ENCODE data around the gene ITGAX.
A peak's percentile ranks its signal among the peaks of the same experiment; 100 is the strongest.

ITGAX gene

DNA sequence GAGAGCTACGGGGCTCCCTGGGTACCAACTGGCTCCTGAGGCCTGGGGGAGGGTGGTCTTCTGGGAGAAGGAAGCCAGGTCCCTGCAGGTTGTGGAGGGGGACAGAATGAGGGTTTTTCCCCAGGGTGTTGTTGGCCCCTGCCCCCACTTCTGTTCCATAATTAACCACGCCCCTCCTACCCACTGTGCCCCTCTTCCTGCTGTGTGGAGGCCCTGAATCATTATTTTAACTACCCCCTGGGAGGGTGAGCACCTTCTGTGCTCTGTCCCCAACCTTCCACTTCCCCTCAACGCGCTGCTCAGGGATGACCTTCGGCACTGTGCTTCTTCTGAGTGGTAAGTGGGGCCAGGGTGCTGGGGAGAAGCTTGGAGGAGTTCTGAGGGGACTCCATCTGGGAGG lies 38.1 kb downstream of the ITGAX start, which contains the start of gene ITGAD:
TSS of gene ITGAD (plus strand) at position 280 of the 400 bp plus-strand sequence. CDS start at position 306, 26 bp downstream.
- H3K4me2 ChIP-seq (ENCODE audit: low read depth, low read length, poor library complexity, severe bottlenecking) = peak within 1 kb of the TSS; percentile 92
- H4K20me1 ChIP-seq (ENCODE audit: insufficient read depth, low read length, poor library complexity, severe bottlenecking) = no peaks in the 10 kb centered on the region
- no peaks in the 10 kb centered on the region for H3K36me3 ChIP-seq (ENCODE audit: insufficient read depth, low read length)
- peaks cover 56% of the 10 kb centered on the region for H3K4me1 ChIP-seq (ENCODE audit: insufficient read depth, low read length, poor library complexity, severe bottlenecking)
- H3K79me2 ChIP-seq (ENCODE audit: insufficient read depth, low read length) = peaks cover 53% of the 10 kb centered on the region
- peak within 1 kb of the TSS; percentile 90 for H3K9ac ChIP-seq (ENCODE audit: low read depth, low read length, poor library complexity, severe bottlenecking)
- TF ChIP-seq EZH2phosphoT487 (IDR thresholded peaks at IDR 0.05; ENCODE audit: borderline replicate concordance) = no peak
- TF ChIP-seq, protein P1, sequence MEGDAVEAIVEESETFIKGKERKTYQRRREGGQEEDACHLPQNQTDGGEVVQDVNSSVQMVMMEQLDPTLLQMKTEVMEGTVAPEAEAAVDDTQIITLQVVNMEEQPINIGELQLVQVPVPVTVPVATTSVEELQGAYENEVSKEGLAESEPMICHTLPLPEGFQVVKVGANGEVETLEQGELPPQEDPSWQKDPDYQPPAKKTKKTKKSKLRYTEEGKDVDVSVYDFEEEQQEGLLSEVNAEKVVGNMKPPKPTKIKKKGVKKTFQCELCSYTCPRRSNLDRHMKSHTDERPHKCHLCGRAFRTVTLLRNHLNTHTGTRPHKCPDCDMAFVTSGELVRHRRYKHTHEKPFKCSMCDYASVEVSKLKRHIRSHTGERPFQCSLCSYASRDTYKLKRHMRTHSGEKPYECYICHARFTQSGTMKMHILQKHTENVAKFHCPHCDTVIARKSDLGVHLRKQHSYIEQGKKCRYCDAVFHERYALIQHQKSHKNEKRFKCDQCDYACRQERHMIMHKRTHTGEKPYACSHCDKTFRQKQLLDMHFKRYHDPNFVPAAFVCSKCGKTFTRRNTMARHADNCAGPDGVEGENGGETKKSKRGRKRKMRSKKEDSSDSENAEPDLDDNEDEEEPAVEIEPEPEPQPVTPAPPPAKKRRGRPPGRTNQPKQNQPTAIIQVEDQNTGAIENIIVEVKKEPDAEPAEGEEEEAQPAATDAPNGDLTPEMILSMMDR (conservative IDR thresholded peaks at IDR 0.05; ENCODE audit: low read length) = no peak
- peak within 1 kb of the TSS; percentile 85 for H3K4me3 ChIP-seq (ENCODE audit: low read length, poor library complexity, severe bottlenecking)
- no peaks in the 10 kb centered on the region for H3K9me3 ChIP-seq (ENCODE audit: insufficient read depth, low read depth, low read length)
- no peaks in the 10 kb centered on the region for H3K9me2 ChIP-seq (replicated peaks; ENCODE audit: low read depth, low read length)
- H3K27me3 ChIP-seq (ENCODE audit: insufficient read depth, low read length, poor library complexity, severe bottlenecking) = no peaks in the 10 kb centered on the region
- no peaks in the 10 kb centered on the region for H3F3A ChIP-seq (ENCODE audit: low read depth)
- H2AFZ ChIP-seq (ENCODE audit: low read length) = peak within 1 kb of the TSS; percentile 19

DNA sequence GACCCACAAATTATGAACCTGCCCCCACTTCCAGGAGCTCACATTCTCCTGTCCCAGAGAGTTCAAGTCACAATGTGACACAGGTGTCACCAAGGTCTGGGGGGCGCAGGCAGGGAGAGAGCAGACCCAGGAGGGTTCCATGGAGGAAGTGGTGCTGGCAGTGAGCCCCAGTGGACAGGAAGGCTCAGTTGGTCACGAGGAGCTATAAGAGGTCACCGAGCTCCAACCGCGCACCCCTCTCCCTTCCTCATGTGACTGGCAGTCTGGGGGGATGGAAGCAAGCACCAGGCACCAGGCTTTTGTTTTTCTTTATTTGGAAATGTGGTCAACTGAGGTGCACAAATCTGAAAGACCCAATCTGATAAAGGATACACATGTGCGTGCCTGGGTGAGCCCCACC lies 40.7 kb downstream of the ITGAX start:
- Histone ChIP-seq H3K36me3 (ENCODE audit: insufficient read depth, low read length) (no peaks in the 10 kb centered on the region), H3K4me2 (ENCODE audit: low read depth, low read length, poor library complexity, severe bottlenecking) (peak overlapping the region; percentile 92), H3K4me3 (ENCODE audit: low read length, poor library complexity, severe bottlenecking) (peak overlapping the region; percentile 85), H2AFZ (ENCODE audit: low read length) (no peak overlapping the region), H3K9me2 (replicated peaks; ENCODE audit: low read depth, low read length) (no peaks in the 10 kb centered on the region), H3F3A (ENCODE audit: low read depth) (peaks cover 7% of the 10 kb centered on the region; the same call in 1 of the 2 replicates), H3K27me3 (ENCODE audit: insufficient read depth, low read length, poor library complexity, severe bottlenecking) (no peaks in the 10 kb centered on the region), H3K79me2 (ENCODE audit: insufficient read depth, low read length) (peaks cover 60% of the 10 kb centered on the region), H3K9me3 (ENCODE audit: insufficient read depth, low read depth, low read length) (no peaks in the 10 kb centered on the region), H4K20me1 (ENCODE audit: insufficient read depth, low read length, poor library complexity, severe bottlenecking) (no peaks in the 10 kb centered on the region), H3K4me1 (ENCODE audit: insufficient read depth, low read length, poor library complexity, severe bottlenecking) (peaks cover 76% of the 10 kb centered on the region), H3K9ac (ENCODE audit: low read depth, low read length, poor library complexity, severe bottlenecking) (peak overlapping the region; percentile 65)
- TF ChIP-seq, protein P1 (conservative IDR thresholded peaks at IDR 0.05; ENCODE audit: low read length) = no peak

DNA sequence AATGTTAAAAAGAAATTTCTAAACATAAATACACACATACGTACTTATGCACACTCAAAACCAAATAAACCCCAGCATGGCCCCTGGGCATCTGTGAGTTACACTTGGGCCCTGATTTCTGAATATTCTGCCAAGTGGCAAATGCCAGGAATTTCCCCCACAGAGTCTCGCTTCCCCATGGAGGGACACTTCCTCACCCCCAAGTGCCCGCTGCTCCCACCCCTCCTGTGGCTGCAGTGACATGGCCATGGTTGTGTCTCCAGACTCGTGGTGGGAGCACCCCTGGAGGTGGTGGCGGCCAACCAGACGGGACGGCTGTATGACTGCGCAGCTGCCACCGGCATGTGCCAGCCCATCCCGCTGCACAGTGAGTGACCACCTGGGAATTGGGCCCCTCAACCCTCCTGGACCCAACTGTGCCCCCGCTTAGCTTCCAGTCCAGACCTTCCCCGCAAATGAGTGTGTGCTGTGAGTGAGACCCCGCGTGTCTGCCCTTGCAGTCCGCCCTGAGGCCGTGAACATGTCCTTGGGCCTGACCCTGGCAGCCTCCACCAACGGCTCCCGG lies 42.2 kb downstream of the ITGAX start:
- Histone ChIP-seq H3K4me2 (ENCODE audit: low read depth, low read length, poor library complexity, severe bottlenecking) (peak overlapping the region; percentile 92), H3K27me3 (ENCODE audit: insufficient read depth, low read length, poor library complexity, severe bottlenecking) (no peaks in the 10 kb centered on the region), H3K79me2 (ENCODE audit: insufficient read depth, low read length) (peaks cover 72% of the 10 kb centered on the region), H3K9ac (ENCODE audit: low read depth, low read length, poor library complexity, severe bottlenecking) (no peak overlapping the region), H3K36me3 (ENCODE audit: insufficient read depth, low read length) (no peaks in the 10 kb centered on the region), H3K9me2 (replicated peaks; ENCODE audit: low read depth, low read length) (no peaks in the 10 kb centered on the region), H3K9me3 (ENCODE audit: insufficient read depth, low read depth, low read length) (no peaks in the 10 kb centered on the region), H3K4me1 (ENCODE audit: insufficient read depth, low read length, poor library complexity, severe bottlenecking) (peaks cover 90% of the 10 kb centered on the region), H3F3A (ENCODE audit: low read depth) (peaks cover 7% of the 10 kb centered on the region; the same call in 1 of the 2 replicates), H4K20me1 (ENCODE audit: insufficient read depth, low read length, poor library complexity, severe bottlenecking) (no peaks in the 10 kb centered on the region), H3K4me3 (ENCODE audit: low read length, poor library complexity, severe bottlenecking) (no peak overlapping the region), H2AFZ (ENCODE audit: low read length) (no peak overlapping the region)
- TF ChIP-seq EZH2phosphoT487 (IDR thresholded peaks at IDR 0.05; ENCODE audit: borderline replicate concordance) = no peak
- TF ChIP-seq, protein P1 (conservative IDR thresholded peaks at IDR 0.05; ENCODE audit: low read length) = no peak
